A673 (cell line): ENCODE results near the gene PRKAR2B. TPM values are rescaled to one million over a fixed set of nuclear protein-coding genes. Genes with fewer than 3 reads are reported as not detected.
"Not testable (repeated sequence)": the region's sequence is repeated elsewhere in the genome, so short reads cannot be mapped to it uniquely, and the experiment has no call there.

Source experiments
- BruUV-seq: library from RNA; stranded (reverse); fragments of 400-500 nt; replicated peaks from 2 replicates; lab custom pipeline; 2021; lab: Mats Ljungman, UMichigan
- CTCF ChIA-PET: fragments of 300-600 bp; sonication (Branson Sonifier 250); formaldehyde crosslinking; loops from one replicate; lab custom pipeline; 2022; ENCODE audit warnings: antibody characterized with exemption; lab: Charles Lee
- POLR2A ChIA-PET: fragments of 300-600 bp; sonication (Branson Sonifier 250); formaldehyde crosslinking; loops from one replicate; lab custom pipeline; 2022; ENCODE audit warnings: antibody characterized with exemption; ENCODE audit not compliant: low non-redundant PET; lab: Charles Lee
- DNase-seq: peaks from one replicate; pipeline ENCODE4 v3.0.0-alpha.2; 2015; ENCODE audit warnings: low spot score
- H3K27ac ChIP-seq: fragments of 200-600 bp; sonication (generic); 2 replicates; pipeline ENCODE4 v1.5.1; 2016; ENCODE audit warnings: mixed run types, low read depth, mild to moderate bottlenecking, mixed read lengths, antibody characterized with exemption, low read length; ENCODE audit not compliant: poor library complexity, severe bottlenecking
- H3K27me3 ChIP-seq: fragments of 200-600 bp; sonication (generic); replicated peaks from 2 replicates; pipeline ENCODE4 v1.6.1; 2017; ENCODE audit warnings: mixed run types, low read depth, mild to moderate bottlenecking, mixed read lengths, antibody characterized with exemption, low read length; ENCODE audit not compliant: insufficient read depth, poor library complexity
- H3K36me3 ChIP-seq: fragments of 200-600 bp; sonication (generic); 2 replicates; pipeline ENCODE4 v1.6.1; 2016; ENCODE audit warnings: mixed run types, mild to moderate bottlenecking, mixed read lengths, antibody characterized with exemption, low read length; ENCODE audit not compliant: insufficient read depth, poor library complexity, severe bottlenecking
- H3K4me1 ChIP-seq: fragments of 200-600 bp; sonication (generic); 2 replicates; pipeline ENCODE4 v1.6.1; 2017; ENCODE audit warnings: mixed run types, mild to moderate bottlenecking, mixed read lengths, antibody characterized with exemption, low read length; ENCODE audit not compliant: insufficient read depth, poor library complexity, severe bottlenecking
- H3K4me3 ChIP-seq: fragments of 200-600 bp; sonication (generic); 2 replicates; pipeline ENCODE4 v1.5.1; 2016; ENCODE audit warnings: low read depth, mixed run types, mild to moderate bottlenecking, mixed read lengths, low read length; ENCODE audit not compliant: poor library complexity, severe bottlenecking
- H3K9me3 ChIP-seq: fragments of 200-600 bp; sonication (generic); 2 replicates; pipeline ENCODE4 v1.6.1; 2016; ENCODE audit warnings: mixed run types, low read depth, mild to moderate bottlenecking, mixed read lengths, antibody characterized with exemption, low read length; ENCODE audit not compliant: poor library complexity, severe bottlenecking
- EZH2 ChIP-seq: fragments of 200-600 bp; sonication (generic); IDR thresholded peaks from 2 replicates; pipeline ENCODE4 v1.6.1; 2017; ENCODE audit warnings: borderline replicate concordance, low read depth, mild to moderate bottlenecking, mixed read lengths, antibody characterized with exemption, low read length; ENCODE audit not compliant: poor library complexity, severe bottlenecking
- intact Hi-C: fragments of 100-400 bp; cut with micrococcal nuclease; formaldehyde crosslinking; loops from one replicate; pipeline ENCODE4 v1.10.0; 2022; ENCODE audit not compliant: unreplicated experiment
- total RNA-seq: library from RNA; stranded (reverse); gene quantifications from 2 replicates; pipeline ENCODE4 v1.2.3, GENCODE V29; 2021
- TF ChIP-seq, protein P1 (sequence below): fragments of 300-800, 200-600 bp; sonication (generic); conservative IDR thresholded peaks from 2 replicates; pipeline ENCODE4 v1.5.1; 2017; ENCODE audit warnings: low read depth, mild to moderate bottlenecking, antibody characterized with exemption, low read length, moderate library complexity, mixed read lengths

PRKAR2B gene
- total RNA-seq, 1 experiment from 2014 or later: 4.8 TPM

DNA sequence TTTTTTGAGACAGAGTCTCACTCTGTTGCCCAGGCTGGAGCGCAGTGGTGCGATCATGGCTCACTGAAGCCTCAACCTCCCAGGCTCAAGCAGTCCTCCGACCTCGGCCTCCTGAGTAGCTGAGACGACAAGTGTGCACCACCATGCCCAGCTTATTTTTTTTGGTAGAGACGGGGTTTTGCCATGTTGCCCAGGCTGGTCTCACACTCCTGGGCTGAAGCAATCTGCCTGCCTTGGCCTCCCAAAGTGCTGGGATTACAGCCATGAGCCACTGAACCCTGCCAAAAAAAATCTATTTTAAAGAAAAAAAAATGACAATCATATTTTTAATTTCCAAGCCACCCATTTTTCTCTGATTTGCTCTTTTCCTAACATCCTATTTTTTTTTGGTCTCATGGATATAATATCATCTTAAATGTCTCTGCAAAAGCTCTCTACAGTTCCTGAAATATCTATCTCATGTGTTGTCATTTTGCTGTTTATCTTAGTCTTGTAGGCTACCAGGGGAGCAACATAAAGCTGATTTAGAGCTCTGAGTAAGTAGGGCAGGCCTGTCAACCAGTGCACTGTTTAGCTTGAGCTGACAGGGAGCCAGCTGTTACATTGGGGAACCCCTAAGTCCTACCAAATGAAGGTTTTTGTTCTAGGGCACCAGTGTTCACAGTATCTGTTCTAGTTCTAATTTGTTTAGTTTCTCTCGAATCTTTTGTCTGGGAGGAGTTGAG, 94.4 kb downstream of the PRKAR2B start:
- intact Hi-C loops: no loop called here
- Histone ChIP-seq H3K9me3 (no peaks in the 10 kb centered on the region), H3K27me3 (no peaks in the 10 kb centered on the region), H3K4me3 (no peak overlapping the region), H3K27ac (no peak overlapping the region), H3K36me3 (no peaks in the 10 kb centered on the region), H3K4me1 (no peaks in the 10 kb centered on the region)
- ChIA-PET CTCF (no interaction called here), POLR2A (interaction anchor here (0.7 kb wide), 1 partner anchor 860 kb away, joined by 3 read pairs; no protein-coding TSS in a partner anchor)
- TF ChIP-seq EZH2: no peak
- TF ChIP-seq, protein P1, sequence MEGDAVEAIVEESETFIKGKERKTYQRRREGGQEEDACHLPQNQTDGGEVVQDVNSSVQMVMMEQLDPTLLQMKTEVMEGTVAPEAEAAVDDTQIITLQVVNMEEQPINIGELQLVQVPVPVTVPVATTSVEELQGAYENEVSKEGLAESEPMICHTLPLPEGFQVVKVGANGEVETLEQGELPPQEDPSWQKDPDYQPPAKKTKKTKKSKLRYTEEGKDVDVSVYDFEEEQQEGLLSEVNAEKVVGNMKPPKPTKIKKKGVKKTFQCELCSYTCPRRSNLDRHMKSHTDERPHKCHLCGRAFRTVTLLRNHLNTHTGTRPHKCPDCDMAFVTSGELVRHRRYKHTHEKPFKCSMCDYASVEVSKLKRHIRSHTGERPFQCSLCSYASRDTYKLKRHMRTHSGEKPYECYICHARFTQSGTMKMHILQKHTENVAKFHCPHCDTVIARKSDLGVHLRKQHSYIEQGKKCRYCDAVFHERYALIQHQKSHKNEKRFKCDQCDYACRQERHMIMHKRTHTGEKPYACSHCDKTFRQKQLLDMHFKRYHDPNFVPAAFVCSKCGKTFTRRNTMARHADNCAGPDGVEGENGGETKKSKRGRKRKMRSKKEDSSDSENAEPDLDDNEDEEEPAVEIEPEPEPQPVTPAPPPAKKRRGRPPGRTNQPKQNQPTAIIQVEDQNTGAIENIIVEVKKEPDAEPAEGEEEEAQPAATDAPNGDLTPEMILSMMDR: no peak
- no peak for DNase-seq
- BruUV-seq: no TSS peak

- H3K9me3 ChIP-seq, H3K27ac ChIP-seq, DNase-seq, H3K4me1 ChIP-seq, BruUV-seq, H3K27me3 ChIP-seq, POLR2A ChIA-PET, H3K36me3 ChIP-seq, H3K4me3 ChIP-seq, CTCF ChIA-PET: not testable (repeated sequence)
- intact Hi-C loops: loop anchor here (10.0 kb wide), 1 partner anchor 731 kb away; no protein-coding TSS in a partner anchor
These were observed 99.4 kb downstream of the PRKAR2B start for GRCh38 chr7:107143875-107144274.

DNA sequence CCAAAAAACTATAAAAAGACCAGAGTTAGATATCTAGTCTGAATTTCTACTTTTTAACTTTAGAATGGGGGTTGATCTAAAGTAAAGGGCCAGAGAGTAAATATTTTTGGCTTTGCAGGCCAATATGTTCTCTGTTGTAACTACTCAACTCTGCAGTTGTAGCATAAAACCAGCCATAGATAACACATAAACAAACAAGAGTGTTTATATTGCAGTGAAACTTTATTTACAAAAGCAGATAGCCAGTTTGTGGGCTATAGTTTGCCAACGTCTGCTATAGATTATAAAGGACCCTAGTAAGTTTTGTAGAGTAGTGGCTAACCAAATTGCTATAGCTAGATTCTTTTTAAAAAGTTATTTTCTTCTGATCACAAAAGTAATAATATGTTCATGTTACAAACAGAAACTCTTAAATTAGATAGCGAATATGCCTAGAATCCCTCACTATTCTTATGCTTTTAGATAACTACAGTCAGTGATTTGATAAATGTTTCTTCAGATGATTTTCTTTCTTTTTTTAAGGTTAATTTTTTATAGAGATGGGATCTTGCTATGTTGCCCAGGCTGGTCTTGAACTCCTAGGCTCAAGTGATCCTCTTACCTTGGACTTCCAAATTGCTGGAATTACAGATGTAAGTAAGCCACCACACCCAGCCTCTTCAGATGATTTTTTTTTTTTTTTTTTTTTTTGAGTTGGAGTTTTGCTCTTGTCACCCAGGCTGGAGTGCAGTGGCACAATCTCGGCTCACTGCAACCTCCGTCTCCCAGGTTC, 100.7 kb downstream of the PRKAR2B start:
- H3K4me1 ChIP-seq: no peaks in the 10 kb centered on the region
- ChIA-PET POLR2A (no interaction called here), CTCF (no interaction called here)
- no peaks in the 10 kb centered on the region for H3K36me3 ChIP-seq
- H3K9me3 ChIP-seq: no peaks in the 10 kb centered on the region
- H3K27me3 ChIP-seq: no peaks in the 10 kb centered on the region
- TF ChIP-seq, protein P1: no peak
- no peak for TF ChIP-seq EZH2
- no peak overlapping the region for H3K4me3 ChIP-seq
- intact Hi-C loops: loop anchor here (10.0 kb wide), 1 partner anchor 730 kb away; no protein-coding TSS in a partner anchor
- no peak for DNase-seq
- BruUV-seq: no TSS peak
- H3K27ac ChIP-seq: no peak overlapping the region
